ENCODE results near the gene SELENOW.
"Not testable (repeated sequence)": the region's sequence is repeated elsewhere in the genome, so short reads cannot be mapped to it uniquely, and the experiment has no call there.

- not testable (repeated sequence) for TF ChIP-seq EP300 (IDR thresholded peaks at IDR 0.05); CTCF (IDR thresholded peaks at IDR 0.05); POLR2AphosphoS5 (IDR thresholded peaks at IDR 0.05); POLR2A (IDR thresholded peaks at IDR 0.05; ENCODE audit: low read depth)
These were observed 8.8 kb downstream of the SELENOW start for GRCh38 chr19:47787307-47787706.

Measured in esophagus muscularis mucosa (tissue), 4 donors.